GM12878 (cell line): ENCODE data around the gene AGAP4. TPM values are rescaled to one million over a fixed set of nuclear protein-coding genes. Genes with fewer than 3 reads are reported as not detected.
"Not testable (repeated sequence)": the region's sequence is repeated elsewhere in the genome, so short reads cannot be mapped to it uniquely, and the experiment has no call there.

Experiments used
- ATAC-seq: fragments of 200-7000 bp; cut with Tn5 transposase; 3 replicates; pipeline ENCODE4 v1.9.1; 2020; ENCODE audit warnings: mild to moderate bottlenecking, moderate library complexity
- BruUV-seq: library from RNA; stranded (reverse); fragments of 400-500 nt; replicated peaks from 2 replicates; lab custom pipeline; 2021; lab: Mats Ljungman, UMichigan
- CTCF ChIA-PET: fragments of 300-600 bp; sonication (Branson Sonifier 250); formaldehyde crosslinking; extraction: SDS; loops from one replicate; lab custom pipeline; 2021; ENCODE audit warnings: inconsistent platforms; lab: Yijun Ruan, JAX
- POLR2A ChIA-PET: fragments of 350-600 bp; formaldehyde crosslinking; extraction: SDS; loops from one replicate; lab custom pipeline; 2021; ENCODE audit warnings: inconsistent platforms; lab: Charles Lee
- RAD21 ChIA-PET: fragments of 300-600 bp; sonication (Branson Sonifier 250); formaldehyde crosslinking; loops from one replicate; lab custom pipeline; 2023; ENCODE audit warnings: antibody characterized with exemption; ENCODE audit not compliant: unreplicated experiment; lab: Charles Lee
- SMC1A ChIA-PET: fragments of 300-600 bp; sonication (Branson Sonifier 250); formaldehyde crosslinking; loops from one replicate; lab custom pipeline; 2023; ENCODE audit not compliant: unreplicated experiment, uncharacterized antibody; lab: Charles Lee
- DNase-seq: peaks from one replicate; pipeline ENCODE4 v3.0.0-alpha.2; 2011; ENCODE audit warnings: low read depth, low spot score
- FAIRE-seq: peaks from 3 replicates; lab custom pipeline; 2011; peaks lifted over from hg19 to GRCh38; lab: Jason Lieb, UNC
- H2AFZ ChIP-seq: 2 replicates; pipeline ENCODE4 v1.6.0; 2011; ENCODE audit warnings: low read depth, low read length, control low read depth; ENCODE audit not compliant: control insufficient read depth
- H3K27ac ChIP-seq: 2 replicates; pipeline ENCODE4 v1.5.1; 2011; ENCODE audit warnings: control low read depth; ENCODE audit not compliant: control insufficient read depth, insufficient read depth
- H3K27me3 ChIP-seq, 2 experiments: replicated peaks in 1 of 2; 2 replicates each; pipeline versions ENCODE4 v1.6.0 to v1.6.1; 2011; ENCODE audit warnings: low read length in 1 of 2; ENCODE audit not compliant: control insufficient read depth in 2 of 2, insufficient read depth in 2 of 2
- H3K36me3 ChIP-seq, 2 experiments: 2 replicates each; pipeline ENCODE4 v1.5.1; 2011; ENCODE audit warnings: low read length in 1 of 2; ENCODE audit not compliant: control insufficient read depth in 2 of 2, insufficient read depth in 2 of 2
- H3K4me1 ChIP-seq: 2 replicates; pipeline ENCODE4 v1.6.1; 2011; ENCODE audit warnings: mild to moderate bottlenecking, low read length, moderate library complexity, mixed read lengths; ENCODE audit not compliant: control insufficient read depth, insufficient read depth
- H3K4me2 ChIP-seq: 2 replicates; pipeline ENCODE4 v1.6.0; 2011; ENCODE audit warnings: control low read depth; ENCODE audit not compliant: control insufficient read depth, insufficient read depth
- H3K4me3 ChIP-seq: fragments of 200-600 bp; sonication (generic); 2 replicates; pipeline ENCODE4 v1.5.1; 2016
- H3K79me2 ChIP-seq: 2 replicates; pipeline ENCODE4 v1.6.0; 2011; ENCODE audit warnings: low read length; ENCODE audit not compliant: control insufficient read depth, insufficient read depth
- H3K9ac ChIP-seq: 2 replicates; pipeline ENCODE4 v1.8.0; 2011; ENCODE audit warnings: low read length, control low read depth, mixed read lengths; ENCODE audit not compliant: control insufficient read depth, insufficient read depth
- H3K9me3 ChIP-seq: replicated peaks from 3 replicates; pipeline ENCODE4 v1.5.1; 2011; ENCODE audit warnings: mild to moderate bottlenecking, low read length; ENCODE audit not compliant: control insufficient read depth, insufficient read depth
- H4K20me1 ChIP-seq: 2 replicates; pipeline ENCODE4 v1.6.0; 2011; ENCODE audit not compliant: control insufficient read depth, insufficient read depth
- WGBS: methylation state at CpG from one replicate; pipeline ENCODE4 v1.1.6; 2016; ENCODE audit warnings: low lambda C conversion rate; ENCODE audit not compliant: insufficient replicate concordance, insufficient coverage; ENCODE audit errors: missing lambda C conversion rate; 5-methylcytosine and 5-hydroxymethylcytosine counted together
- in situ Hi-C: fragments of 300-500 bp; cut with MboI; formaldehyde crosslinking; loops from 9 replicates; pipeline ENCODE4 v1.14.3; 2018; ENCODE audit warnings: mixed read lengths
- intact Hi-C: fragments of 100-400 bp; cut with micrococcal nuclease; formaldehyde crosslinking; loops from one replicate; pipeline ENCODE4 v1.14.2; 2022; ENCODE audit not compliant: unreplicated experiment
- polyA plus RNA-seq, 11 experiments: library from polyadenylated mRNA; depleted of rRNA in 4 of 11; unstranded in 6 of 11; stranded (reverse) in 5 of 11; fragments of >200 nt; fragmentation: Nextera tagmentation in 4 of 11; fragmentation: Illumina TruSeq in 1 of 11; extraction: Ambion mirVana in 4 of 11; extraction: Trizol in 1 of 11; gene quantifications; 1 replicate in 1 of 11; 2 replicates in 10 of 11; pipeline versions ENCODE4 v1.2.1 to v1.2.3, GENCODE V29; 2011 to 2016; ENCODE audit warnings: inconsistent platforms in 2 of 11, missing spikeins in 2 of 11, low read depth in 1 of 11
- total RNA-seq, 4 experiments: library from RNA; depleted of rRNA in 3 of 4; stranded (reverse); fragments of >200 nt in 3 of 4; fragmentation: Illumina TruSeq in 1 of 4; extraction: Trizol in 1 of 4; gene quantifications; 2 replicates each; pipeline versions ENCODE4 v1.2.1 to v1.2.3, GENCODE V29; 2013 to 2021

Gene AGAP4
- total and polyA plus RNA-seq, 10 of the 15 experiments (the other 5 are each of a cell fraction or from before 2014, with no cell fraction given) = 1.2 to 16.2 (median 8.9) TPM

DNA sequence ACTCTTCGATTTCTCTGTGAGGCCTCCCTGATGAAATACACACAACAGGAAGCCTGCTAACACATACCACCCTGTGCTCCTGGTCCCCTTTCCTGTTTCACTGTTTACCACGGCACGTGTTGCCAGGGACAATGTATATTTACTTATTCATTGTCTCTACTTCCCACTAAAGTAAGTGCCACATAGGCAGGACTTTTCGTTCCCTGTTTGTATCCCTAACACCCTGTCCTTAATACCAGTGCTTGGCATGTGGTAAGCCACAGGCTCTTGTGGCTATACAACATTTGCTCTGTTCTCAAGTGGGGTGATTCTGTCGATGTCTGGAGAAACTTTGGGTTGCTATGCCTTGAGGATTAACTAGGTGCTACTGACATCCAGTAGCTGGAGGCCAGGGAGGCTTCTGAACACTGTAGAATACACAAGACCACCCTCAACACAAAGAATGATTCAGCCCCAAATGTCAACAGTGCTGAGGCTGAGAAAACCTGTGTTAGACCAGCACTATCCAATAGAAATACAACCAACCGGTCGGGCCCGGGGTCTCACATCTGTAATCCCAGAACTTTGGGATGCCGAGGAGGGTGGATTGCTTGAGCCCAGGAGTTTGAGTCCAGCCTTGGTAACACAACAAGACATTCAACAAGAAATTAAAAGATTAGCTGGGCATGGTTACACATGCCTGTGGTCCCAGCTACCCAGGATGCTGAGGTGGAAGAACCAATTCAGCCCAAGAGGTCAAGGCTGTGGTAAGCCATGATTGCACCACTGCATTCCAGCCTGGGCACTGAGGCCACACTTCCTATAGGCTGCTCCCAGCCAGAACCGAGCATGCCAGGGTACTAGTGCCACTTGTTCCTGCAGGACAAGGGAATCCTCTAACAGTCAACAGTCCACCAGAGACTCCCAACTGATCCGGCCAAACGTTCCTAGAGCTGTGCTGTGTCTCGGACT, 44.0 kb downstream of the AGAP4 start:
- H2AFZ ChIP-seq, H3K79me2 ChIP-seq, ATAC-seq, H3K9me3 ChIP-seq, CTCF ChIA-PET, H3K4me1 ChIP-seq, in situ Hi-C loops, BruUV-seq, H3K4me2 ChIP-seq, H3K9ac ChIP-seq, H4K20me1 ChIP-seq, DNase-seq, H3K4me3 ChIP-seq, H3K27me3 ChIP-seq, FAIRE-seq, SMC1A ChIA-PET, intact Hi-C loops, H3K36me3 ChIP-seq, H3K27ac ChIP-seq, POLR2A ChIA-PET: not testable (repeated sequence)
- RAD21 ChIA-PET = interaction anchor here (0.6 kb wide), 1 partner anchor 336 kb away, joined by 3 read pairs; no protein-coding TSS in a partner anchor
- WGBS = 51% methylated on average over 13 of the region's 13 CpGs

GRCh38 chr10:45794761-45795160, 52.5 kb downstream of the AGAP4 start:
- H3K4me3 ChIP-seq, RAD21 ChIA-PET, H3K9me3 ChIP-seq, H3K27me3 ChIP-seq, H3K36me3 ChIP-seq, H3K9ac ChIP-seq, DNase-seq, CTCF ChIA-PET, H3K27ac ChIP-seq, H2AFZ ChIP-seq, in situ Hi-C loops, FAIRE-seq, H3K79me2 ChIP-seq, ATAC-seq, H3K4me1 ChIP-seq, H4K20me1 ChIP-seq, H3K4me2 ChIP-seq, POLR2A ChIA-PET, SMC1A ChIA-PET, BruUV-seq, intact Hi-C loops: not testable (repeated sequence)
- 67% methylated on average over 1 of the region's 2 CpGs for WGBS

- ATAC-seq, H3K79me2 ChIP-seq, H3K4me3 ChIP-seq, H3K27ac ChIP-seq, H3K4me1 ChIP-seq, H3K9ac ChIP-seq, BruUV-seq, POLR2A ChIA-PET, intact Hi-C loops, FAIRE-seq, H3K27me3 ChIP-seq, H3K9me3 ChIP-seq, H4K20me1 ChIP-seq, RAD21 ChIA-PET, H2AFZ ChIP-seq, DNase-seq, SMC1A ChIA-PET, H3K36me3 ChIP-seq, CTCF ChIA-PET, H3K4me2 ChIP-seq, in situ Hi-C loops: not testable (repeated sequence)
- WGBS = 90% methylated on average over 5 of the region's 6 CpGs
Observed at GRCh38 chr10:45790694-45791426, 56.4 kb downstream of the AGAP4 start.
